Panc1 (cell line): ENCODE results near the gene PHLPP1. TPM values are rescaled to one million over a fixed set of nuclear protein-coding genes. Genes with fewer than 3 reads are reported as not detected.

Source experiments
- ATAC-seq: fragments of 200-7000 bp; cut with Tn5 transposase; 2 replicates; pipeline ENCODE4 v1.9.1; 2020; ENCODE audit warnings: mild to moderate bottlenecking, moderate library complexity
- BruUV-seq: library from RNA; stranded (reverse); fragments of 400-500 nt; replicated peaks from 2 replicates; lab custom pipeline; 2021; lab: Mats Ljungman, UMichigan
- CTCF ChIA-PET: fragments of 300-600 bp; sonication (Branson Sonifier 250); formaldehyde crosslinking; loops from one replicate; lab custom pipeline; 2022; ENCODE audit warnings: antibody characterized with exemption; lab: Charles Lee
- POLR2A ChIA-PET: fragments of 300-600 bp; sonication (Branson Sonifier 250); formaldehyde crosslinking; loops from one replicate; lab custom pipeline; 2022; ENCODE audit warnings: antibody characterized with exemption; lab: Charles Lee
- DNase-seq: peaks from one replicate; pipeline ENCODE4 v3.0.0-alpha.2; 2010; ENCODE audit warnings: low read depth, low spot score
- H3K27ac ChIP-seq: 2 replicates; pipeline ENCODE4 v1.5.1; 2011; ENCODE audit warnings: mild to moderate bottlenecking, low read length, inconsistent platforms
- H3K27me3 ChIP-seq: fragments of 200-500 bp; sonication (Bioruptor generic); 2 replicates; pipeline ENCODE4 v1.6.0; 2014; ENCODE audit warnings: low read length, inconsistent platforms; ENCODE audit not compliant: control insufficient read depth, insufficient read depth
- H3K36me3 ChIP-seq: fragments of 200-500 bp; sonication (Bioruptor generic); 2 replicates; pipeline ENCODE4 v1.5.1; 2014; ENCODE audit warnings: inconsistent platforms, mild to moderate bottlenecking, low read length, moderate library complexity; ENCODE audit not compliant: control insufficient read depth, insufficient read depth
- H3K4me1 ChIP-seq: 2 replicates; pipeline ENCODE4 v1.5.1; 2011; ENCODE audit warnings: inconsistent platforms, mild to moderate bottlenecking, low read length, moderate library complexity; ENCODE audit not compliant: control insufficient read depth, insufficient read depth
- H3K4me3 ChIP-seq, 2 experiments: 2 replicates each; pipeline ENCODE4 v1.5.1; 2011 to 2012; ENCODE audit warnings: low read depth in 2 of 2, low read length in 2 of 2, mild to moderate bottlenecking in 2 of 2, inconsistent platforms in 1 of 2, moderate library complexity in 1 of 2
- H3K9me3 ChIP-seq: fragments of 200-500 bp; sonication (Bioruptor generic); 2 replicates; pipeline ENCODE4 v1.5.1; 2014; ENCODE audit warnings: low read depth, mild to moderate bottlenecking, inconsistent platforms, low read length, moderate library complexity; ENCODE audit not compliant: control insufficient read depth, insufficient read depth
- POLR2AphosphoS5 ChIP-seq: IDR thresholded peaks from 2 replicates; pipeline ENCODE4 v1.6.1; 2012; ENCODE audit warnings: mild to moderate bottlenecking, low read depth, low read length, moderate library complexity
- SIN3A ChIP-seq: IDR thresholded peaks from 2 replicates; pipeline ENCODE4 v1.6.1; 2012; ENCODE audit warnings: low read depth, mild to moderate bottlenecking, low read length, moderate library complexity, borderline replicate concordance; ENCODE audit not compliant: insufficient read depth
- TCF7L2 ChIP-seq: IDR thresholded peaks from 2 replicates; pipeline ENCODE4 v1.6.1; 2011; ENCODE audit warnings: mild to moderate bottlenecking, low read depth, low read length, inconsistent platforms
- in situ Hi-C: cut with HindIII; loops from 2 replicates; pipeline ENCODE4 v1.10.0; 2016; ENCODE audit warnings: low sequenced_read_pairs, low pct_unique_long_range_greater_than_20kb
- intact Hi-C: fragments of 100-400 bp; cut with micrococcal nuclease; formaldehyde crosslinking; loops from one replicate; pipeline ENCODE4 v1.10.0; 2022; ENCODE audit not compliant: unreplicated experiment
- total RNA-seq: library from RNA; stranded (reverse); gene quantifications from one replicate; pipeline ENCODE4 v1.2.1, GENCODE V29; 2021; ENCODE audit not compliant: unreplicated experiment
- TF ChIP-seq, protein P1 (sequence below), 2 experiments: IDR thresholded peaks; 2 replicates each; pipeline ENCODE4 v1.6.1; 2011 to 2012; ENCODE audit warnings: low read depth in 2 of 2, control low read depth in 1 of 2, low read length in 1 of 2, mild to moderate bottlenecking in 1 of 2, moderate library complexity in 1 of 2; ENCODE audit not compliant: insufficient read depth in 1 of 2
- TF ChIP-seq, protein P2 (sequence below): fragments of 450-650 bp; IDR thresholded peaks from 2 replicates; pipeline ENCODE4 v1.5.1; 2017; ENCODE audit warnings: mild to moderate bottlenecking

The PHLPP1 gene
- total RNA-seq, 1 experiment from 2014 or later, result 6.3 TPM

DNA sequence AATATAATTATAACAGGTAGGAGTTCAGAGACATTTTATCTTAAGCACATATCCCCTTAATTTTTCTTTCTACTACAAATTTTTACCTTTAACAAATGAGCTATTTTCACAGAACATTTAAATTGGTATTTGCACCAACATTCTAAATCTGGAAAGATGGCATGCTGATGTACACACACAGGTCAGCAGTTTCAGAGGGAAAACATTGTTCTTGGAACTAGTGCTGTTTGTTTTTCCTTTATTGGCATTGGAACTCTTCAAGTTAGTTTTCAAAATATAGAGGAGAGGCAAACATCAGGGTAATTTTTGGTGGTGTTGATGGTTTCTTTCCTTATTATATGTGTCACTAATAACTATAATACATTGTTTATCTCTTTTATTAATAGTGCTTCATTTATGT, 155.3 kb downstream of the PHLPP1 start:
- Histone ChIP-seq H3K4me3 (no peak overlapping the region), H3K9me3 (no peaks in the 10 kb centered on the region), H3K36me3 (no peaks in the 10 kb centered on the region), H3K4me1 (no peaks in the 10 kb centered on the region), H3K27ac (no peak overlapping the region), H3K27me3 (no peaks in the 10 kb centered on the region)
- TF ChIP-seq, protein P1, sequence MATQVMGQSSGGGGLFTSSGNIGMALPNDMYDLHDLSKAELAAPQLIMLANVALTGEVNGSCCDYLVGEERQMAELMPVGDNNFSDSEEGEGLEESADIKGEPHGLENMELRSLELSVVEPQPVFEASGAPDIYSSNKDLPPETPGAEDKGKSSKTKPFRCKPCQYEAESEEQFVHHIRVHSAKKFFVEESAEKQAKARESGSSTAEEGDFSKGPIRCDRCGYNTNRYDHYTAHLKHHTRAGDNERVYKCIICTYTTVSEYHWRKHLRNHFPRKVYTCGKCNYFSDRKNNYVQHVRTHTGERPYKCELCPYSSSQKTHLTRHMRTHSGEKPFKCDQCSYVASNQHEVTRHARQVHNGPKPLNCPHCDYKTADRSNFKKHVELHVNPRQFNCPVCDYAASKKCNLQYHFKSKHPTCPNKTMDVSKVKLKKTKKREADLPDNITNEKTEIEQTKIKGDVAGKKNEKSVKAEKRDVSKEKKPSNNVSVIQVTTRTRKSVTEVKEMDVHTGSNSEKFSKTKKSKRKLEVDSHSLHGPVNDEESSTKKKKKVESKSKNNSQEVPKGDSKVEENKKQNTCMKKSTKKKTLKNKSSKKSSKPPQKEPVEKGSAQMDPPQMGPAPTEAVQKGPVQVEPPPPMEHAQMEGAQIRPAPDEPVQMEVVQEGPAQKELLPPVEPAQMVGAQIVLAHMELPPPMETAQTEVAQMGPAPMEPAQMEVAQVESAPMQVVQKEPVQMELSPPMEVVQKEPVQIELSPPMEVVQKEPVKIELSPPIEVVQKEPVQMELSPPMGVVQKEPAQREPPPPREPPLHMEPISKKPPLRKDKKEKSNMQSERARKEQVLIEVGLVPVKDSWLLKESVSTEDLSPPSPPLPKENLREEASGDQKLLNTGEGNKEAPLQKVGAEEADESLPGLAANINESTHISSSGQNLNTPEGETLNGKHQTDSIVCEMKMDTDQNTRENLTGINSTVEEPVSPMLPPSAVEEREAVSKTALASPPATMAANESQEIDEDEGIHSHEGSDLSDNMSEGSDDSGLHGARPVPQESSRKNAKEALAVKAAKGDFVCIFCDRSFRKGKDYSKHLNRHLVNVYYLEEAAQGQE (IDR thresholded peaks at IDR 0.05; ENCODE audit: insufficient read depth in 1 of 2, low read depth in 2 of 2, low read length in 1 of 2), result no peak
- TF ChIP-seq TCF7L2 (no peak), POLR2AphosphoS5 (no peak), SIN3A (no peak)
- TF ChIP-seq, protein P2, sequence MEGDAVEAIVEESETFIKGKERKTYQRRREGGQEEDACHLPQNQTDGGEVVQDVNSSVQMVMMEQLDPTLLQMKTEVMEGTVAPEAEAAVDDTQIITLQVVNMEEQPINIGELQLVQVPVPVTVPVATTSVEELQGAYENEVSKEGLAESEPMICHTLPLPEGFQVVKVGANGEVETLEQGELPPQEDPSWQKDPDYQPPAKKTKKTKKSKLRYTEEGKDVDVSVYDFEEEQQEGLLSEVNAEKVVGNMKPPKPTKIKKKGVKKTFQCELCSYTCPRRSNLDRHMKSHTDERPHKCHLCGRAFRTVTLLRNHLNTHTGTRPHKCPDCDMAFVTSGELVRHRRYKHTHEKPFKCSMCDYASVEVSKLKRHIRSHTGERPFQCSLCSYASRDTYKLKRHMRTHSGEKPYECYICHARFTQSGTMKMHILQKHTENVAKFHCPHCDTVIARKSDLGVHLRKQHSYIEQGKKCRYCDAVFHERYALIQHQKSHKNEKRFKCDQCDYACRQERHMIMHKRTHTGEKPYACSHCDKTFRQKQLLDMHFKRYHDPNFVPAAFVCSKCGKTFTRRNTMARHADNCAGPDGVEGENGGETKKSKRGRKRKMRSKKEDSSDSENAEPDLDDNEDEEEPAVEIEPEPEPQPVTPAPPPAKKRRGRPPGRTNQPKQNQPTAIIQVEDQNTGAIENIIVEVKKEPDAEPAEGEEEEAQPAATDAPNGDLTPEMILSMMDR, result no peak
- ChIA-PET POLR2A (no interaction called here), CTCF (no interaction called here)
- ATAC-seq (no peak), DNase-seq (no peak)
- intact Hi-C loops (no loop called here), in situ Hi-C loops (no loop called here)
- BruUV-seq, result no TSS peak

DNA sequence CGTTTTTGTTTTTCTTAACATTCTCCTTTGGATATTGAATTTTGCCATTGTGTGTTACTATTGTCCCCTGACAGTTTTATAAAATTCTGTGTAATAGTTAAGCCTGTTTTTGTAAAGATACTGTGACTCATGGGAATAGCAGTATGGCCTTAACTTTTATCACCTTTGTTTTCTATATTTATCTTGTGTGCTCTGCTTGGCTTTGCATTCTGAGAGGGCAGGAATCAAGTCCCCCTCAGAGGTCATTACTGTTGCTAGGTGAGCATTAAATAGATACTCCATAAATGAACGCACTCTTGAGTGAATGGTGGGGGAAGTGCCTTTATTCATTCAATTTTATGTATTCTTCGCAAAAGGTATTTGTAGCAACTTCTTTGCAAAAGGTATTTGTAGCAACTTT, 160.0 kb downstream of the PHLPP1 start:
- ATAC-seq, result no peak
- H3K36me3 ChIP-seq, result no peaks in the 10 kb centered on the region

More for the DNA sequence above, 160.0 kb downstream of the PHLPP1 start:
- Histone ChIP-seq H3K27me3 (no peaks in the 10 kb centered on the region), H3K27ac (no peak overlapping the region), H3K9me3 (no peaks in the 10 kb centered on the region), H3K4me1 (no peaks in the 10 kb centered on the region; the same call in 1 of the 2 replicates), H3K4me3 (no peak overlapping the region)
- no peak for DNase-seq
- intact Hi-C loops, result no loop called here
- TF ChIP-seq, protein P1 (IDR thresholded peaks at IDR 0.05; ENCODE audit: insufficient read depth in 1 of 2, low read depth in 2 of 2, low read length in 1 of 2), result no peak
- TF ChIP-seq TCF7L2, result no peak
- no peak for TF ChIP-seq POLR2AphosphoS5
- no peak for TF ChIP-seq SIN3A
- TF ChIP-seq, protein P2, result no peak
- in situ Hi-C loops, result no loop called here
- ChIA-PET POLR2A (no interaction called here), CTCF (no interaction called here)
- no TSS peak for BruUV-seq
